Activated T-helper 1 cell treated with anti-CD3 and anti-CD28 coated beads, Interleukin-12 subunit alpha, Interleukin-12 subunit beta, Interleukin-2, Interleukin-4 antibody, amounts not matched to agents 30 ng/mL and 10 ng/mL and 1 ng/mL, durations not matched to agents 14 hours and 24 hours and 36 hours (primary cell): ENCODE data around the gene PLET1. TPM values are rescaled to one million over a fixed set of nuclear protein-coding genes. Genes with fewer than 3 reads are reported as not detected.

Experiments used
- DNase-seq: peaks from one replicate; pipeline ENCODE4 v3.0.0; 2021; ENCODE audit warnings: low spot score
- H3K27ac Mint-ChIP-seq: one replicate; pipeline ENCODE4 v1.8.0; 2021; ENCODE audit warnings: mild to moderate bottlenecking, mixed read lengths
- H3K27me3 Mint-ChIP-seq: one replicate; pipeline ENCODE4 v1.8.0; 2022; ENCODE audit warnings: mild to moderate bottlenecking, moderate library complexity, mixed read lengths; ENCODE audit not compliant: insufficient read depth
- H3K36me3 Mint-ChIP-seq: one replicate; pipeline ENCODE4 v1.8.0; 2021; ENCODE audit warnings: low read depth, mixed read lengths
- H3K4me1 Mint-ChIP-seq: one replicate; pipeline ENCODE4 v1.8.0; 2021; ENCODE audit warnings: low read depth, mixed read lengths
- H3K4me3 Mint-ChIP-seq: one replicate; pipeline ENCODE4 v1.8.0; 2021; ENCODE audit warnings: mild to moderate bottlenecking, moderate library complexity, mixed read lengths
- H3K9me3 Mint-ChIP-seq: one replicate; pipeline ENCODE4 v1.8.0; 2021; ENCODE audit warnings: mixed read lengths
- intact Hi-C: fragments of 100-400 bp; cut with micrococcal nuclease; formaldehyde crosslinking; loops from one replicate; pipeline ENCODE4 v1.15.1; 2024
- total RNA-seq: library from RNA; stranded (reverse); gene quantifications from 2 replicates; pipeline ENCODE4 v1.2.3, GENCODE V29; 2022

Gene PLET1
- total RNA-seq, 1 donor from 2014 or later, result not detected

DNA sequence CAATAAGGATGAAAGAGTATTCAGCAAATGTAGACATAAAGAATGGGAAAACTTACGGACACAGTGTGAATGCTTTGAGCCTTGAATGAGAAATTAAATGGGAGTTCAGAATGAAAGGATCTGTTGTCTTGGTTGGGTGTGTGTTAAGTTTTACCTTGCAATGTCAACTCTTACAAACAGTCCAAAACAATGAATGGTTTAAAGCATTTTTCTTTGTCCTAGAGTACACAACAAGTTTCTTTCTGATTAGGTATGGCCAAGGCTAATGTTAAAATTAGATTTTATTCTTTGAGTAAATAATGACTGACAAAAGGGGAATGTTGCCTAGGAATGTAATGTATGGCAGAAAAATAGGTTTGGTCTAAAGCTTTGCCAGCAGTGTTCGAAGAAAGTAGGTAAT is 32.0 kb downstream of the PLET1 start:
- Mint-ChIP-seq H3K4me1 (peaks cover 29% of the 10 kb centered on the region), H3K27me3 (no peaks in the 10 kb centered on the region), H3K4me3 (no peak overlapping the region), H3K27ac (no peak overlapping the region), H3K9me3 (no peaks in the 10 kb centered on the region), H3K36me3 (peaks cover 40% of the 10 kb centered on the region)
- no peak for DNase-seq
- intact Hi-C loops, result loop anchor here (1.0 to 5.0 kb wide), 4 partner anchors 9 to 1544 kb away; partner anchors contain the start of genes DIXDC1, SIK2 and ZW10

- Mint-ChIP-seq H3K9me3 (no peaks in the 10 kb centered on the region), H3K4me1 (peaks cover 29% of the 10 kb centered on the region), H3K27me3 (no peaks in the 10 kb centered on the region), H3K4me3 (peak overlapping the region; percentile 84), H3K27ac (peak overlapping the region; percentile 67), H3K36me3 (peaks cover 38% of the 10 kb centered on the region)
- intact Hi-C loops, result loop anchor here (2.0 to 5.0 kb wide), 5 partner anchors 63 to 1545 kb away; partner anchors contain the start of genes DIXDC1, PPP2R1B, SIK2 and ZW10
- DNase-seq, result no peak
Measured at GRCh38 chr11:112227471-112227870, 33.2 kb downstream of the PLET1 start.

- no peak for DNase-seq
- peaks cover 36% of the 10 kb centered on the region for H3K36me3 Mint-ChIP-seq
- no peaks in the 10 kb centered on the region for H3K27me3 Mint-ChIP-seq
- no peaks in the 10 kb centered on the region for H3K9me3 Mint-ChIP-seq
- H3K4me1 Mint-ChIP-seq, result peaks cover 29% of the 10 kb centered on the region
- intact Hi-C loops, result loop anchor here (1.0 to 5.0 kb wide), 11 partner anchors 53 to 1545 kb away; partner anchors contain the start of genes ALG9, CFAP68, DIXDC1 and FDXACB1
- peak overlapping the region; percentile 84 for H3K4me3 Mint-ChIP-seq
- peak overlapping the region; percentile 91 for H3K27ac Mint-ChIP-seq
Measured at GRCh38 chr11:112226831-112227401, 33.7 kb downstream of the PLET1 start.

GRCh38 chr11:112226062-112226830 is 34.4 kb downstream of the PLET1 start, which contains the start of gene PTS:
Gene PTS, plus strand, starts transcription at chr11:112226428. Its CDS starts 16 bp downstream, at chr11:112226444.
- peak; percentile 83 for DNase-seq
- intact Hi-C loops, result loop anchor here (1.0 to 5.0 kb wide), 11 partner anchors 54 to 1546 kb away; partner anchors contain the start of genes ALG9, CFAP68, DIXDC1 and FDXACB1
- H3K4me1 Mint-ChIP-seq, result peaks cover 29% of the 10 kb centered on the region
- H3K36me3 Mint-ChIP-seq, result peaks cover 32% of the 10 kb centered on the region
- peaks cover 1% of the 10 kb centered on the region for H3K27me3 Mint-ChIP-seq
- peak within 1 kb of the TSS; percentile 91 for H3K27ac Mint-ChIP-seq
- H3K4me3 Mint-ChIP-seq, result peak within 1 kb of the TSS; percentile 84
- H3K9me3 Mint-ChIP-seq, result no peaks in the 10 kb centered on the region

- H3K36me3 Mint-ChIP-seq, result peaks cover 29% of the 10 kb centered on the region
- no peak for DNase-seq
- H3K4me1 Mint-ChIP-seq, result peaks cover 29% of the 10 kb centered on the region
- H3K9me3 Mint-ChIP-seq, result no peaks in the 10 kb centered on the region
- H3K4me3 Mint-ChIP-seq, result peak overlapping the region; percentile 84
- peaks cover 2% of the 10 kb centered on the region for H3K27me3 Mint-ChIP-seq
- peak overlapping the region; percentile 91 for H3K27ac Mint-ChIP-seq
- intact Hi-C loops, result loop anchor here (1.0 to 5.0 kb wide), 11 partner anchors 55 to 1547 kb away; partner anchors contain the start of genes ALG9, CFAP68, DIXDC1 and FDXACB1
Measured at GRCh38 chr11:112225753-112226061, 35.0 kb downstream of the PLET1 start.

GRCh38 chr11:112223754-112224532 is 36.7 kb downstream of the PLET1 start:
- peak overlapping the region; percentile 74 for H3K4me3 Mint-ChIP-seq
- intact Hi-C loops, result no loop called here
- no peak for DNase-seq

GRCh38 chr11:112223121-112223520 is 37.5 kb downstream of the PLET1 start:
- intact Hi-C loops, result no loop called here
- peaks cover 2% of the 10 kb centered on the region for H3K27me3 Mint-ChIP-seq

More at GRCh38 chr11:112223754-112224532, 36.7 kb downstream of the PLET1 start:
- Mint-ChIP-seq H3K9me3 (no peaks in the 10 kb centered on the region), H3K27me3 (peaks cover 2% of the 10 kb centered on the region), H3K4me1 (peaks cover 33% of the 10 kb centered on the region), H3K27ac (no peak overlapping the region), H3K36me3 (peaks cover 16% of the 10 kb centered on the region)

GRCh38 chr11:112222303-112222702 is 38.4 kb downstream of the PLET1 start:
- no peak overlapping the region for H3K27ac Mint-ChIP-seq
- peaks cover 2% of the 10 kb centered on the region for H3K27me3 Mint-ChIP-seq
- H3K4me1 Mint-ChIP-seq, result peaks cover 16% of the 10 kb centered on the region
- H3K36me3 Mint-ChIP-seq, result peaks cover 3% of the 10 kb centered on the region
- no peak overlapping the region for H3K4me3 Mint-ChIP-seq
- no peak for DNase-seq
- no peaks in the 10 kb centered on the region for H3K9me3 Mint-ChIP-seq
- intact Hi-C loops, result no loop called here

More at GRCh38 chr11:112223121-112223520, 37.5 kb downstream of the PLET1 start:
- H3K36me3 Mint-ChIP-seq, result peaks cover 8% of the 10 kb centered on the region
- H3K27ac Mint-ChIP-seq, result no peak overlapping the region
- H3K4me1 Mint-ChIP-seq, result peaks cover 24% of the 10 kb centered on the region
- H3K9me3 Mint-ChIP-seq, result no peaks in the 10 kb centered on the region
- DNase-seq, result no peak
- H3K4me3 Mint-ChIP-seq, result no peak overlapping the region

GRCh38 chr11:112221274-112221835 is 39.3 kb downstream of the PLET1 start:
- Mint-ChIP-seq H3K4me1 (peaks cover 11% of the 10 kb centered on the region), H3K27ac (no peak overlapping the region), H3K9me3 (no peaks in the 10 kb centered on the region), H3K27me3 (peaks cover 4% of the 10 kb centered on the region), H3K36me3 (no peaks in the 10 kb centered on the region), H3K4me3 (no peak overlapping the region)
- intact Hi-C loops, result no loop called here
- DNase-seq, result no peak

DNA sequence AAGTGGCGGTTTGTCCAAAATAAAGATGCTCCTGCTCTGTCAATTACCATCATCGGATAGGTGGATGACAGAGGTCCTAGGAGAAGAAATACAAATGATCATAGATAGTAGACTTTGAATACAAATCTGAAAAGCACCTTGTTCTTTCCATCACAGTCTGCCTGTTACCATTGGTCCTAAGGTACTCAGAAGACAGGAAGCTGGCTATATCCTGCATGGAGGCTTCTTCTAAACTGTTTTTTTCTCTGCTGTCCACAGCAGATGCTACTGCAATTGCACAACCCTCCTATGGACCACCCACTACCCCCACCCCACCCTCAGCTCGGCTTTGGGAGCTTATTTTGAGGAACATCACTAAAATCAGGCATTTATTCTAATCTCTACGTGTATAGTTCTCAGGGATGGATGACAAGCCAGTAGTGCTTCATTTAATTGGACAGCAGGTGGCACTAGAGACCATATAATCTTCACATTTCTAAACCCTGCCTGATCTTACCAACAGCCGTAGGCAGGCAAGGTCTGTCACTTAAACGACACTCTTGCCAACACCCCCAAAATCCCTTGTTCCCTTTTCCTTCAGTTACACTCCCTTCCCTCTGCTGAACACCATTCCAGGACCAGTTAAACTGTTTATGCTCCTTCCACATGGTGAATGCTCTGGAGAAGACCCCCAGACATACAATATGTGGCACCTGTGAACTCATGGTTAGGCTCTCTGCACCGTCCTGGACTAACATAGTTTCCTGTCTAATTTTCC is 41.0 kb downstream of the PLET1 start:
- H3K4me3 Mint-ChIP-seq, result no peak overlapping the region
- peaks cover 4% of the 10 kb centered on the region for H3K27me3 Mint-ChIP-seq
- H3K4me1 Mint-ChIP-seq, result peaks cover 6% of the 10 kb centered on the region
- H3K36me3 Mint-ChIP-seq, result no peaks in the 10 kb centered on the region
- intact Hi-C loops, result loop anchor here (1.0 to 5.0 kb wide), 7 partner anchors 9 to 1313 kb away; no protein-coding TSS in a partner anchor
- H3K9me3 Mint-ChIP-seq, result no peaks in the 10 kb centered on the region
- no peak overlapping the region for H3K27ac Mint-ChIP-seq
- peak; percentile 33 for DNase-seq

GRCh38 chr11:112216561-112217105 is 44.0 kb downstream of the PLET1 start:
- no peak overlapping the region for H3K4me3 Mint-ChIP-seq
- no peaks in the 10 kb centered on the region for H3K9me3 Mint-ChIP-seq
- intact Hi-C loops, result loop anchor here (5.0 kb wide), 1 partner anchor 896 kb away; no protein-coding TSS in a partner anchor
- peaks cover 6% of the 10 kb centered on the region for H3K4me1 Mint-ChIP-seq
- H3K36me3 Mint-ChIP-seq, result no peaks in the 10 kb centered on the region
- DNase-seq, result no peak
- H3K27ac Mint-ChIP-seq, result no peak overlapping the region
- H3K27me3 Mint-ChIP-seq, result peaks cover 4% of the 10 kb centered on the region
